IMR-90 (cell line): ENCODE measurements around the gene TRIM24.

ENCODE experiments used
- BHLHE40 ChIP-seq: fragments of 150-350 bp; IDR thresholded peaks from 2 replicates; pipeline ENCODE4 v1.6.1; 2016; ENCODE audit warnings: mild to moderate bottlenecking, low read depth, low read length
- CEBPB ChIP-seq: IDR thresholded peaks from 2 replicates; pipeline ENCODE4 v1.6.1; 2012; ENCODE audit warnings: low read depth, low read length, improper control_type of control experiment
- FOS ChIP-seq: fragments of 150-350 bp; IDR thresholded peaks from 2 replicates; pipeline ENCODE4 v1.6.1; 2016; ENCODE audit warnings: low read depth, low read length
- MAFK ChIP-seq: IDR thresholded peaks from 2 replicates; pipeline ENCODE4 v1.6.1; 2012; ENCODE audit warnings: low read depth, low read length, improper control_type of control experiment
- MAZ ChIP-seq: IDR thresholded peaks from 2 replicates; pipeline ENCODE4 v1.6.1; 2012; ENCODE audit warnings: low read depth, mild to moderate bottlenecking, low read length, improper control_type of control experiment, moderate library complexity, borderline replicate concordance
- MXI1 ChIP-seq: IDR thresholded peaks from 2 replicates; pipeline ENCODE4 v1.6.1; 2012; ENCODE audit warnings: low read depth, mild to moderate bottlenecking, low read length, moderate library complexity, borderline replicate concordance
- NFE2L2 ChIP-seq: fragments of 150-350 bp; IDR thresholded peaks from 2 replicates; pipeline ENCODE4 v1.6.1; 2016; ENCODE audit warnings: low read depth, mild to moderate bottlenecking, low read length
- POLR2A ChIP-seq: IDR thresholded peaks from 2 replicates; pipeline ENCODE4 v1.6.1; 2012; ENCODE audit warnings: mild to moderate bottlenecking, low read depth, low read length
- RAD21 ChIP-seq: IDR thresholded peaks from 2 replicates; pipeline ENCODE4 v1.6.1; 2012; ENCODE audit warnings: low read length, improper control_type of control experiment
- RFX5 ChIP-seq: IDR thresholded peaks from 2 replicates; pipeline ENCODE4 v1.8.0; 2012; ENCODE audit warnings: low read depth, mild to moderate bottlenecking, low read length, moderate library complexity
- SMC3 ChIP-seq: fragments of 150-350 bp; IDR thresholded peaks from 2 replicates; pipeline ENCODE4 v1.6.1; 2016; ENCODE audit warnings: low read depth, mild to moderate bottlenecking, antibody characterized with exemption, low read length, moderate library complexity
- USF2 ChIP-seq: fragments of 150-350 bp; IDR thresholded peaks from 2 replicates; pipeline ENCODE4 v1.6.1; 2017; ENCODE audit warnings: mild to moderate bottlenecking, antibody characterized with exemption, low read length, low read depth
- TF ChIP-seq, protein P1 (sequence below): conservative IDR thresholded peaks from 2 replicates; pipeline ENCODE4 v1.5.1; 2012; ENCODE audit warnings: mild to moderate bottlenecking, low read depth, low read length, improper control_type of control experiment
- TF ChIP-seq, protein P2 (sequence below): fragments of 150-350 bp; IDR thresholded peaks from 2 replicates; pipeline ENCODE4 v1.6.1; 2016; ENCODE audit warnings: low read depth, mild to moderate bottlenecking, low read length, moderate library complexity, borderline replicate concordance

- no peak for TF ChIP-seq FOS
- TF ChIP-seq, protein P1, sequence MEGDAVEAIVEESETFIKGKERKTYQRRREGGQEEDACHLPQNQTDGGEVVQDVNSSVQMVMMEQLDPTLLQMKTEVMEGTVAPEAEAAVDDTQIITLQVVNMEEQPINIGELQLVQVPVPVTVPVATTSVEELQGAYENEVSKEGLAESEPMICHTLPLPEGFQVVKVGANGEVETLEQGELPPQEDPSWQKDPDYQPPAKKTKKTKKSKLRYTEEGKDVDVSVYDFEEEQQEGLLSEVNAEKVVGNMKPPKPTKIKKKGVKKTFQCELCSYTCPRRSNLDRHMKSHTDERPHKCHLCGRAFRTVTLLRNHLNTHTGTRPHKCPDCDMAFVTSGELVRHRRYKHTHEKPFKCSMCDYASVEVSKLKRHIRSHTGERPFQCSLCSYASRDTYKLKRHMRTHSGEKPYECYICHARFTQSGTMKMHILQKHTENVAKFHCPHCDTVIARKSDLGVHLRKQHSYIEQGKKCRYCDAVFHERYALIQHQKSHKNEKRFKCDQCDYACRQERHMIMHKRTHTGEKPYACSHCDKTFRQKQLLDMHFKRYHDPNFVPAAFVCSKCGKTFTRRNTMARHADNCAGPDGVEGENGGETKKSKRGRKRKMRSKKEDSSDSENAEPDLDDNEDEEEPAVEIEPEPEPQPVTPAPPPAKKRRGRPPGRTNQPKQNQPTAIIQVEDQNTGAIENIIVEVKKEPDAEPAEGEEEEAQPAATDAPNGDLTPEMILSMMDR: no peak
- no peak for TF ChIP-seq MXI1
- no peak for TF ChIP-seq CEBPB
- no peak for TF ChIP-seq SMC3
- no peak for TF ChIP-seq POLR2A
- no peak for TF ChIP-seq RAD21
- no peak for TF ChIP-seq NFE2L2
- TF ChIP-seq USF2: no peak
- TF ChIP-seq, protein P2, sequence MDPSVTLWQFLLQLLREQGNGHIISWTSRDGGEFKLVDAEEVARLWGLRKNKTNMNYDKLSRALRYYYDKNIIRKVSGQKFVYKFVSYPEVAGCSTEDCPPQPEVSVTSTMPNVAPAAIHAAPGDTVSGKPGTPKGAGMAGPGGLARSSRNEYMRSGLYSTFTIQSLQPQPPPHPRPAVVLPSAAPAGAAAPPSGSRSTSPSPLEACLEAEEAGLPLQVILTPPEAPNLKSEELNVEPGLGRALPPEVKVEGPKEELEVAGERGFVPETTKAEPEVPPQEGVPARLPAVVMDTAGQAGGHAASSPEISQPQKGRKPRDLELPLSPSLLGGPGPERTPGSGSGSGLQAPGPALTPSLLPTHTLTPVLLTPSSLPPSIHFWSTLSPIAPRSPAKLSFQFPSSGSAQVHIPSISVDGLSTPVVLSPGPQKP: no peak
- no peak for TF ChIP-seq BHLHE40
- no peak for TF ChIP-seq MAFK
- no peak for TF ChIP-seq RFX5
- TF ChIP-seq MAZ: no peak
Measured at GRCh38 chr7:138515001-138515528, 55.0 kb downstream of the TRIM24 start.
